K562 (cell line): Measurements from ENCODE around the gene FAM186B. TPM values are rescaled to one million over a fixed set of nuclear protein-coding genes. Genes with fewer than 3 reads are reported as not detected.

ENCODE experiments used
- CTCFL ChIP-seq: IDR thresholded peaks from 2 replicates; pipeline ENCODE4 v1.6.1; 2011; ENCODE audit warnings: borderline replicate concordance, low read depth, mild to moderate bottlenecking, moderate library complexity, low read length; ENCODE audit not compliant: insufficient read depth, poor library complexity, severe bottlenecking
- KHSRP ChIP-seq: fragments of 450-650 bp; IDR thresholded peaks from 2 replicates; pipeline ENCODE4 v1.6.1; 2017
- MGA ChIP-seq: fragments of 450-650 bp; IDR thresholded peaks from 2 replicates; pipeline ENCODE4 v1.6.1; 2016; ENCODE audit warnings: mild to moderate bottlenecking, moderate library complexity
- RAD21 ChIP-seq, 2 experiments: fragments of 250-450 bp in 1 of 2; fragments of 450-650 bp in 1 of 2; sonication (Bioruptor Pico) in 1 of 2; formaldehyde crosslinking in 1 of 2; IDR thresholded peaks in 1 of 2; conservative IDR thresholded peaks in 1 of 2; 2 replicates each; pipeline versions ENCODE4 v1.4.0 to v1.8.0; 2020 to 2022; ENCODE audit warnings: mild to moderate bottlenecking in 2 of 2, moderate library complexity in 1 of 2
- RAD51 ChIP-seq: fragments of 450-650 bp; IDR thresholded peaks from 2 replicates; pipeline ENCODE4 v1.7.1; 2016; ENCODE audit warnings: low read depth, mild to moderate bottlenecking, borderline replicate concordance
- SMC3 ChIP-seq: conservative IDR thresholded peaks from 2 replicates; pipeline ENCODE4 v1.6.1; 2011; ENCODE audit warnings: low read depth, low read length, improper control_type of control experiment; ENCODE audit not compliant: insufficient read depth
- TAF1 ChIP-seq: IDR thresholded peaks from 2 replicates; pipeline ENCODE4 v1.6.1; 2011; ENCODE audit warnings: mild to moderate bottlenecking, low read length, moderate library complexity; ENCODE audit not compliant: insufficient read depth, control insufficient read depth, severe bottlenecking; ENCODE audit errors: extremely low read depth
- ZNF740 ChIP-seq, 3 experiments: fragments of 200-800 bp in 1 of 3; sonication (Bioruptor generic) in 1 of 3; sonication (generic) in 1 of 3; formaldehyde crosslinking in 1 of 3; IDR thresholded peaks; 2 replicates each; pipeline versions ENCODE4 v1.6.1 to v1.8.0; 2016 to 2022; ENCODE audit warnings: mild to moderate bottlenecking in 2 of 3, missing compliant biosample characterization in 2 of 3, missing genetic modification characterization in 2 of 3, missing genetic modification reagents in 1 of 3
- ZNF785 ChIP-seq: fragments of 250-450 bp; sonication (Bioruptor Pico); IDR thresholded peaks from 2 replicates; pipeline ENCODE4 v1.4.0; 2020; ENCODE audit warnings: mild to moderate bottlenecking
- polyA plus RNA-seq, 8 experiments: library from polyadenylated mRNA; depleted of rRNA in 4 of 8; stranded (reverse) in 5 of 8; unstranded in 3 of 8; fragments of >200 nt; fragmentation: Nextera tagmentation in 2 of 8; fragmentation: Illumina TruSeq in 1 of 8; extraction: Ambion mirVana in 2 of 8; extraction: Trizol in 1 of 8; gene quantifications; 2 replicates each; pipeline versions ENCODE4 v1.2.1 to v1.2.3, GENCODE V29; 2011 to 2014; ENCODE audit warnings: inconsistent platforms in 1 of 8, missing spikeins in 1 of 8
- total RNA-seq, 7 experiments: library from RNA; depleted of rRNA in 6 of 7; stranded (reverse); fragments of >200 nt in 6 of 7; fragmentation: Illumina TruSeq in 2 of 7; extraction: Trizol in 2 of 7; gene quantifications; 2 replicates each; pipeline versions ENCODE4 v1.2.1 to v1.2.3, GENCODE V29; 2011 to 2021; ENCODE audit warnings: low replicate concordance in 1 of 7

FAM186B gene
- total and polyA plus RNA-seq, 9 of the 15 experiments (the other 6 are each of a cell fraction or from before 2014, with no cell fraction given) = 0.07 to 0.42 (median 0.15) TPM

GRCh38 chr12:49623142-49623904 lies 17.9 kb upstream of the FAM186B start, which contains the start of gene PRPF40B (continued):
- TF ChIP-seq MGA (peak; percentile 76; the same call in 1 of the 2 replicates), RAD21 (CRISPR knock-in tag; conservative IDR thresholded peaks at IDR 0.05 in 1 of 2, IDR thresholded peaks at IDR 0.05 in 1 of 2) (peak in 1 of 2 experiments; percentile 58; a peak in 2 of 4 replicates), KHSRP (no peak), CTCFL (peak; percentile 85), TAF1 (peak; percentile 71), ZNF740 (CRISPR knock-in tag; IDR thresholded peaks at IDR 0.05) (0 out of 2 replicates have a peak, but pooled peaks have one; percentile 44), ZNF740 (tag; IDR thresholded peaks at IDR 0.05) (peak in 1 of 2 experiments; percentile 68; a peak in 1 of 4 replicates), RAD51 (no peak), ZNF785 (CRISPR knock-in tag) (no peak), SMC3 (0 out of 2 replicates have a peak, but pooled peaks have one; percentile 9)
